GM19193 (cell line): ENCODE results near the gene SERINC5.

Source experiments
- POLR2A ChIP-seq: IDR thresholded peaks from 4 replicates; pipeline ENCODE4 v1.6.1; 2011; ENCODE audit not compliant: insufficient read depth, insufficient read length; ENCODE audit errors: extremely low read depth

The SERINC5 gene

DNA sequence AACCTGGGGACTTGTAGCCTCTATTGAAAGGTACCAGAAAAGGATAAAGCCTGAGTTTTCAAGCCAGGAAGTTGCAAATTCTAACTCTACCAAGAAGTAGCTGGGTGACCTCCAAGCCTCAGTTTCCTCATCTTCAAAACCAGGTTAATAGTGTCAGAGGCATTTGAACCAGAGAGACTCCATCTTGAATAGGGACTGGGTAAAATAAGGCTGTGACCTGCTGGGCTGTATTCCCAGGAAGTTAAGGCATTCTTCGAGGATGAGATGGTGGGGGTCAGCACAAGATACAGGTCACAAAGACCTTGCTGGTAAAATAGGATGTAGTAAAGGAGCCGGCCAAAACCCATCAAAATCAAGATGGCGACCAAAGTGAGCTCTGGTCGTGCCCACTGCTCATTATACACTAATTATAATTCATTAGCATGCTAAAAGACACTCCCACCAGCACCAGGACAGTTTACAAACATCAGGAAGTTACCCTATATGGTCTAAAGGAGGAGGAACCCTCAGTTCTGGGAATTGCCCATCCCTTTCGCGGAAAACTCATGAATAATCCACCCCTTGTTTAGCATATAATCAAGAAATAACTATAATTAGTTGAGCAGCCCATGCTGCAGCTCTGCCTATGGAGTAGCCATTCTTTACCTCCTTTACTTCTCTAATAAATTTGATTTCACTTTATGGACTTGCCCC is 3.8 kb upstream of the SERINC5 start:
- TF ChIP-seq POLR2A: no peak

DNA sequence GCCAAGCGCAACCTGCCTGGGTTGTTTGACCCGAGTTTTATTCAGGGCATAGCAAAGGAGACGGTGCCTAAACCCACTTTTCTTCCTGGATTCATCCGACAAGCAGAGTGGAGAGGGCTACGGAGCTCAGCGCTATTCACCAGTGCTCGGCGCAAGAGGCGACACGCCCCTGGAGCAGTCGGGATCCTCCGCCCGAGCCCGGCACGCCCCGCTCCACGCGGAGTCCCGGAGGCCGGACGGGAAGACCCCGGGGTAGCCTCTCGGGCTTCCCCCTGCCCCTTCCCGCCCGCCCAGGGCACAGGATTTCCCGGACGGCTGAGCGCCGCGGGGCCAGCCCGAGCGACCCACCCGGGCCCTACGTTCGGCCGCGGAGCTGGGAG is 427 bp downstream of the SERINC5 start:
- no peak for TF ChIP-seq POLR2A

- no peak for TF ChIP-seq POLR2A
Observed at GRCh38 chr5:80254767-80255430, 949 bp downstream of the SERINC5 start.

DNA sequence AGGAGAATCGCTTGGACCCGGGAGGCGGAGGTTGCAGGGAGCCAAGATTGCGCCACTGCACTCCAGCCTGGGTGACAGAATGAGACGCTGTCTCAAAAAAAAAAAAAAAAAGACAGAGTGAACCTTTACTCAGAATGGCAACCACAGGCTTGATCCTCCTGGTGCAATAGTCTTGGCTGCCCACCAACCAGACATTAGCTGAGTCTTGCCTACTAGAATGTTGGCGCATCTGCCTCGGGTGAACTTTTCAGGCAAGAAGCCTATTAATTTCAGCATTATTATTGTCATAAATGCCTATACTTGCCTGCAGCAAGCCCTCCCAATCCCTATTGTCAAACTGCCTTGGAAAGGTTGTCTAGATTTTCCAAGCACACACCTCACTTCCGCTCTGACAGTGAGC is 4.2 kb downstream of the SERINC5 start:
- no peak for TF ChIP-seq POLR2A

DNA sequence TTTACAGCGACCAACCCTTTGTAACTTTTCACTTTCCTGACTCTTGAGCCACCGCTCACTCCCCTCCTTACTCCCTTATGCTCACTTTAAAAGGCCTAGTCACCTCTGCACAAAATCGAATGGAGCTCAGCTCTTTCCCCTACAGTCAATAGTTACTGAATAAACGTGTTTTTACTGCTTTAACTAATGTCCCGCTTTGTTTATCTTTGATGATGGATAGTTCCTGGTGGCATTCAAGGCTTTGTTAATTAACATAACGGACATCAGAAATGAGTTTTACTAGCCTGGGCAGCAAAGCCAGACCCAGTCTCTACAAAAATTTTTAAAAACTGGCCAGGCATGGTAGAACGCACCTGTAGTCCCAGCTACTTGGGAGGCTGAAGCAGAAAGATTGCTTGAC is 5.0 kb downstream of the SERINC5 start:
- TF ChIP-seq POLR2A: no peak

- no peak for TF ChIP-seq POLR2A
Observed at GRCh38 chr5:80249901-80250300, 5.9 kb downstream of the SERINC5 start.

DNA sequence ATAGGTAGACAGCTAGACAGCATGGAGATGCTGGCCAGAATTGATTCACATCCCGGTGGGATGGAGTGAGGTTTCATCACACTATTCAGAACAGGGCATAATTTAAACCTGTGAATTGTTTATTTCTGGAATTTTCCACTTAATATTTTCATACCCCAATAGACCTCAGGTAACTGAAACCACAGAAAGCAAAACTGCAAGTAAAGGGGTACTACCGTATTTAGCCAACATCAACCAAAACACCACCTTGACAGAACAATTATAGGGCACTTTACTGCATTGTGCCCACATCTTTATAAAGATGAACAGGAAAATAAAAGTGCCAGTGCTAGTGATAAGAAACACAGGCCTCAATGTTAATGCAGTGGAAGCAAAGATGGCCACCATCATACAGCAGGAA is 7.5 kb downstream of the SERINC5 start:
- TF ChIP-seq POLR2A: no peak

- TF ChIP-seq POLR2A: no peak
Observed at GRCh38 chr5:80246995-80247729, 8.7 kb downstream of the SERINC5 start.

DNA sequence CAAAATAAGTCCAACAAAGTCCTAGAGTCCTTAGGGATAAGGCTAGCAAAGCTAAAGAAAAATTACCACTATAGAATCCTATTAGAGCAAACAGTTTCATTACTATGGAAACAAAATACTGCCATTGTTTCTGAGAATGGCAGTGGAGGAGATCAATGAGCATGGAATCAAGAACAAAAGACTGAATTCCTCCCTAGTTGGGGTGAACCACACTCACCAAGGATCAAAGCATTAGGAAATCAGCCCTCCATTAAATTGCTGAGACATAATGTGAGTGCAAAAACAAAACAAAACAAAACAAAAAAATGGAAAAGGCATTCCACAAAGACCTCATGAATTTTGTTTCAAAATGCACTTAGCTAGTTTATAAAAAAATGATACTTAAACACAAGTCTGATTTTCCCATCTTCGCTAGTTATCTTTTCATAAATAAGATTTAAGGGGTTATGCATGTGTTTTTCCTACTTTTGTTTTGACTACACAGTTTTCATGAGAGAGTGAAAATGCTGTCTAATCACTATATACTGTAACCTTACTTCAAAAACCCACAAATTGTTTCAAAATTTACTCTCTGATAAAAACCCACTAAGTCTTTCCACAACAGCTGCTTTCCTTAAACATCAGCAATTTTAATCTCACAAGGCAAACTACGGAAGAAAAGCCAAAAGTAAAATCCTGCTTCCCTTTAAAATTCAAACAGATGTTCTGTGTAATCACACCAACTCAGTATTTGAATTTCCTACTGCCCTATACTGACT is 9.7 kb downstream of the SERINC5 start:
- no peak for TF ChIP-seq POLR2A

GRCh38 chr5:80243567-80243966 is 12.3 kb downstream of the SERINC5 start:
- TF ChIP-seq POLR2A: no peak

- TF ChIP-seq POLR2A: no peak
Observed at GRCh38 chr5:80242849-80243248, 13.0 kb downstream of the SERINC5 start.

GRCh38 chr5:80240368-80240986 is 15.4 kb downstream of the SERINC5 start:
- TF ChIP-seq POLR2A: no peak

DNA sequence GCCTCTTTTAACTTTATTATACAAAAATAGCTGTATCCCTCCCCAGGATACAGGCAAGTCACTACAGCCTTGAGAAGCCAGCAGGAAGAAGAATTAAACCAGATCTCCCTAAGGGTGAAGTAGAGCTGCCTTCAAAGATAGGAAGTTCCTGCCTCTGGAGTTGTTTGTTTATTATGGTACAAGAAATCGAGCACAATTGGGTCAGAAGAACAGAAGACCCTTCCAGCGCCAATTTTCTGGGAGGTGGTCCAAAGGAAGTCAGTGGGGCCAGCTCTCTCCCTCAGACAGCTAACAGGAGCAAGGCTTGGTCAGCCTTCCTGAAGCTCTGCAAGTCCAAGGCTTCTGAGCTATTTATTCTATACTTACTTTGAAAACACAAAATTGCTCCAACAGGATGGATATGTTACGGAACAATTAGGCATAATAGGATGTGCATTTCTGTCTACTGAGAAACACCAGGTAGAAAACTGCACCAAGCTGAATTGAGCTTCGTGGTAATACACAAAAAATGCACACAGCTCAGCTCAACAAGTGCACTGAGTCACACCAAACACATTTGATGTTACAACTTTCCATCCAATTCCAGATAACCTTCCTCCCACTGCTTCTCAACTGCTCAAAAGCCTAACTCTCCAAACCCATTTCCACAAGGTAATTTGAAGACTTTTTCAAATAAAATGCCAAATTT is 16.0 kb downstream of the SERINC5 start:
- no peak for TF ChIP-seq POLR2A
